Measurements from ENCODE around the gene C2CD2. TPM values are rescaled to one million over a fixed set of nuclear protein-coding genes. Genes with fewer than 3 reads are reported as not detected.
"Not testable (repeated sequence)": the region's sequence is repeated elsewhere in the genome, so short reads cannot be mapped to it uniquely, and the experiment has no call there.

C2CD2 gene
- total RNA-seq, 2 experiments from 2014 or later, result 3.9 to 4.0 TPM

- POLR2A ChIA-PET, result no interaction called here
Observed at GRCh38 chr21:41960386-41960785, 6.6 kb upstream of the C2CD2 start.

GRCh38 chr21:41959697-41960096, 5.9 kb upstream of the C2CD2 start:
- POLR2A ChIA-PET, CTCF ChIA-PET: not testable (repeated sequence)

More at GRCh38 chr21:41960386-41960785, 6.6 kb upstream of the C2CD2 start:
- CTCF ChIA-PET, result no interaction called here

GRCh38 chr21:41958886-41959563, 5.2 kb upstream of the C2CD2 start:
- POLR2A ChIA-PET, result no interaction called here
- CTCF ChIA-PET, result no interaction called here

GRCh38 chr21:41957991-41958766, 4.4 kb upstream of the C2CD2 start:
- ChIA-PET POLR2A (no interaction called here), CTCF (interaction anchor here (1.5 kb wide), 1 partner anchor 150 kb away, joined by 4 read pairs; no protein-coding TSS in a partner anchor)

- CTCF ChIA-PET, result interaction anchor here (1.5 kb wide), 1 partner anchor 151 kb away, joined by 4 read pairs; no protein-coding TSS in a partner anchor
- POLR2A ChIA-PET, result no interaction called here
Observed at GRCh38 chr21:41956926-41957729, 3.3 kb upstream of the C2CD2 start.

GRCh38 chr21:41955516-41955915, 1.7 kb upstream of the C2CD2 start:
- CTCF ChIA-PET, result no interaction called here

GRCh38 chr21:41954654-41955499, 1.1 kb upstream of the C2CD2 start:
- ChIA-PET POLR2A (no interaction called here), CTCF (no interaction called here)

More at GRCh38 chr21:41955516-41955915, 1.7 kb upstream of the C2CD2 start:
- POLR2A ChIA-PET, result no interaction called here

GRCh38 chr21:41953249-41953830, 478 bp downstream of the C2CD2 start:
- CTCF ChIA-PET, result interaction anchor here (1.7 kb wide), 1 partner anchor 49 kb away, joined by 3 read pairs; no protein-coding TSS in a partner anchor

GRCh38 chr21:41952568-41953248, 1.1 kb downstream of the C2CD2 start:
- CTCF ChIA-PET, result interaction anchor here (1.7 kb wide), 1 partner anchor 50 kb away, joined by 3 read pairs; no protein-coding TSS in a partner anchor
- POLR2A ChIA-PET, result no interaction called here

More at GRCh38 chr21:41953249-41953830, 478 bp downstream of the C2CD2 start:
- POLR2A ChIA-PET, result no interaction called here

- CTCF ChIA-PET, result interaction anchor here (1.7 kb wide), 1 partner anchor 50 kb away, joined by 3 read pairs; no protein-coding TSS in a partner anchor
- POLR2A ChIA-PET, result no interaction called here
Observed at GRCh38 chr21:41951876-41952567, 1.8 kb downstream of the C2CD2 start.

GRCh38 chr21:41950941-41951351, 2.9 kb downstream of the C2CD2 start:
- POLR2A ChIA-PET, result no interaction called here
- CTCF ChIA-PET, result no interaction called here

GRCh38 chr21:41949631-41950030, 4.2 kb downstream of the C2CD2 start:
- POLR2A ChIA-PET, CTCF ChIA-PET: not testable (repeated sequence)

GRCh38 chr21:41948901-41949300, 4.9 kb downstream of the C2CD2 start:
- ChIA-PET CTCF (no interaction called here), POLR2A (no interaction called here)

- ChIA-PET POLR2A (no interaction called here), CTCF (no interaction called here)
Observed at GRCh38 chr21:41948078-41948895, 5.5 kb downstream of the C2CD2 start.

GRCh38 chr21:41945982-41946381, 7.8 kb downstream of the C2CD2 start:
- POLR2A ChIA-PET, result no interaction called here
- CTCF ChIA-PET, result no interaction called here

GRCh38 chr21:41943851-41944250, 10.0 kb downstream of the C2CD2 start:
- CTCF ChIA-PET, result no interaction called here
- POLR2A ChIA-PET, result no interaction called here

- CTCF ChIA-PET, result interaction anchor here (0.7 kb wide), 1 partner anchor 10 kb away, joined by 3 read pairs; no protein-coding TSS in a partner anchor
- POLR2A ChIA-PET, result no interaction called here
Observed at GRCh38 chr21:41942457-41942856, 11.4 kb downstream of the C2CD2 start.
